Measurements from ENCODE around the gene FGF12. TPM values are rescaled to one million over a fixed set of nuclear protein-coding genes. Genes with fewer than 3 reads are reported as not detected.
"Not testable (repeated sequence)": the region's sequence is repeated elsewhere in the genome, so short reads cannot be mapped to it uniquely, and the experiment has no call there.

FGF12 gene
- total and polyA plus RNA-seq, 7 donors, result 0.25 to 0.87 (median 0.71) TPM

DNA sequence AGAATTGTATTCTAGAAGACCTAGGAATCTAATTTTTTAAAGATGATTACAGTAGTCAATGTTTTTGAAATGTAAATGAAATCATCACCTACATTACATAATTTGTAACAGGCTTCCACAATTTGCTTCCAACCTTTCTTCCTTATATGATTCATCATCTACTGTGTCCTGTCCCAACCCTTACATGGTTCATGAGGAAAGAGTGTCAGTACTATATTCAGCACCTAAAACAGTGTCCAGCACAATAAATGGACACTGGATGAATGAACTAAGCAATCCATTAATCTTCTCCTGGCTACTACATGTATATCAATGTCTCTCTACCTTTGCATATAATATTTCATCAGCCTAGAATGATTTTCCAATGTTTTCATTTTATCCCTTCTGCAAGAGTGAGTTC is 12.2 kb downstream of the FGF12 start:
- no peak overlapping the region for H3K27ac ChIP-seq

GRCh38 chr3:192711126-192711525 is 16.2 kb downstream of the FGF12 start:
- H3K27me3 ChIP-seq (ENCODE audit: insufficient read depth in 3 of 3, low read length in 2 of 3); H3K9me3 ChIP-seq; H3K27ac ChIP-seq; H3K4me1 ChIP-seq; H3K36me3 ChIP-seq (ENCODE audit: insufficient read depth in 1 of 2, low read depth in 1 of 2); ATAC-seq; H3K4me3 ChIP-seq; intact Hi-C loops (cut with DNase I); DNase-seq: not testable (repeated sequence)
- WGBS, 3 donors, result 91 to 93% (median 93%) methylated on average over 12 to 22 of the region's 22 CpGs

More for the DNA sequence above, 12.2 kb downstream of the FGF12 start:
- ATAC-seq, result no peak
- H3K9me3 ChIP-seq, result no peaks in the 10 kb centered on the region
- H3K36me3 ChIP-seq (ENCODE audit: insufficient read depth in 1 of 2, low read depth in 1 of 2), result no peaks in the 10 kb centered on the region
- H3K4me3 ChIP-seq, result no peak overlapping the region
- no peak for DNase-seq
- H3K4me1 ChIP-seq, result no peaks in the 10 kb centered on the region
- TF ChIP-seq, protein P1, sequence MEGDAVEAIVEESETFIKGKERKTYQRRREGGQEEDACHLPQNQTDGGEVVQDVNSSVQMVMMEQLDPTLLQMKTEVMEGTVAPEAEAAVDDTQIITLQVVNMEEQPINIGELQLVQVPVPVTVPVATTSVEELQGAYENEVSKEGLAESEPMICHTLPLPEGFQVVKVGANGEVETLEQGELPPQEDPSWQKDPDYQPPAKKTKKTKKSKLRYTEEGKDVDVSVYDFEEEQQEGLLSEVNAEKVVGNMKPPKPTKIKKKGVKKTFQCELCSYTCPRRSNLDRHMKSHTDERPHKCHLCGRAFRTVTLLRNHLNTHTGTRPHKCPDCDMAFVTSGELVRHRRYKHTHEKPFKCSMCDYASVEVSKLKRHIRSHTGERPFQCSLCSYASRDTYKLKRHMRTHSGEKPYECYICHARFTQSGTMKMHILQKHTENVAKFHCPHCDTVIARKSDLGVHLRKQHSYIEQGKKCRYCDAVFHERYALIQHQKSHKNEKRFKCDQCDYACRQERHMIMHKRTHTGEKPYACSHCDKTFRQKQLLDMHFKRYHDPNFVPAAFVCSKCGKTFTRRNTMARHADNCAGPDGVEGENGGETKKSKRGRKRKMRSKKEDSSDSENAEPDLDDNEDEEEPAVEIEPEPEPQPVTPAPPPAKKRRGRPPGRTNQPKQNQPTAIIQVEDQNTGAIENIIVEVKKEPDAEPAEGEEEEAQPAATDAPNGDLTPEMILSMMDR (IDR thresholded peaks at IDR 0.05), result no peak
- no peaks in the 10 kb centered on the region for H3K27me3 ChIP-seq (ENCODE audit: insufficient read depth in 3 of 3, low read length in 2 of 3)
- intact Hi-C loops (cut with DNase I), result no loop called here

- Histone ChIP-seq H3K27ac (no peak overlapping the region), H3K36me3 (ENCODE audit: insufficient read depth in 1 of 2, low read depth in 1 of 2) (no peaks in the 10 kb centered on the region), H3K9me3 (no peaks in the 10 kb centered on the region), H3K27me3 (ENCODE audit: insufficient read depth in 3 of 3, low read length in 2 of 3) (no peaks in the 10 kb centered on the region), H3K4me1 (no peaks in the 10 kb centered on the region), H3K4me3 (no peak overlapping the region)
- DNase-seq (no peak), ATAC-seq (no peak)
- intact Hi-C loops (cut with DNase I), result no loop called here
- TF ChIP-seq, protein P1 (IDR thresholded peaks at IDR 0.05), result no peak
- 31 to 60% (median 45%) methylated on average over 1 of the region's 1 CpG for WGBS, 3 donors
Observed at GRCh38 chr3:192710366-192710765, 17.0 kb downstream of the FGF12 start.

DNA sequence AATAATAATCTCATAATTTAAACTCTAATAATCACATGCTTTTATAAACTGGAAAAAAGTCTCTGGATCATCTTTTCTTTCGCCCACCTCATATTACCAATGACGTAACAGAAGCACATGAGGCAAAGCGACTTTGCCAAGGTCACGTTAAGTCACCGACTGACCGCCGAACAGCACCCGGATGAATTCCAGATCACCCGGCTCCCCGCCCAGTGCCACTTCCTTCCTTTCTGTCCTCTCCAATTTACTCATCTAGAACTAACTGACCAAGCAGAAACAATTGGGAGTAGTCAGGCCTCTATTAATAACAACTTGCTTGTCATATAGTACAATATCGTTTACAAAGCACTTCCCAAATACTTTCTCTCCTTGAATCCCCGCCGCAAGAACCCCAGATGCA is 21.1 kb downstream of the FGF12 start:
- ATAC-seq (no peak), DNase-seq (no peak)
- no peaks in the 10 kb centered on the region for H3K27me3 ChIP-seq (ENCODE audit: insufficient read depth in 3 of 3, low read length in 2 of 3)
- H3K36me3 ChIP-seq (ENCODE audit: insufficient read depth in 1 of 2, low read depth in 1 of 2), result no peaks in the 10 kb centered on the region
- no peak overlapping the region for H3K4me3 ChIP-seq
- H3K4me1 ChIP-seq, result no peaks in the 10 kb centered on the region
- TF ChIP-seq, protein P1 (IDR thresholded peaks at IDR 0.05), result no peak
- 81 to 93% (median 85%) methylated on average over 13 of the region's 13 CpGs for WGBS, 3 donors
- intact Hi-C loops (cut with DNase I), result no loop called here
- H3K27ac ChIP-seq, result no peak overlapping the region
- no peaks in the 10 kb centered on the region for H3K9me3 ChIP-seq

DNA sequence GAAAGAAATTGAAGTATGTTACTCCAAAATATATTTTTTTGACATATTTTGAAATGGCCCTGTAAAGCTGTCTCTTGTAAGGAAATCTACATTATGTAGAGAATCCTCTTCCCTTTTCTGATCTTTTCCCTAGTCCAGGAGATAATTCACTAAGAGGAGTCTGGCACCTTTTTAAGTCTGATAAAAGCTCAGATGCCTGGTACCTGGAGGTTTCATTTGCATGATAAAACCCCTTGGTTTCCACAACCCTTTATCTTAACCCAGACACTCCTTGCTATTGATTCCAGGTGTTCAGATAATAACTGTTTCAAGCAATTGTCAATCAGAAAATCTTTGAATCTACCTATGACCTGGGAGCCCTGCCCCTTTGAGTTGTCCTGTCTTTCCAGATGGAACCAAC is 26.5 kb downstream of the FGF12 start:
- no peaks in the 10 kb centered on the region for H3K4me1 ChIP-seq

More for the DNA sequence above, 26.5 kb downstream of the FGF12 start:
- H3K27me3 ChIP-seq (ENCODE audit: insufficient read depth in 3 of 3, low read length in 2 of 3), result no peaks in the 10 kb centered on the region
- DNase-seq (no peak), ATAC-seq (no peak)
- TF ChIP-seq, protein P1 (IDR thresholded peaks at IDR 0.05), result no peak
- no peaks in the 10 kb centered on the region for H3K9me3 ChIP-seq
- H3K27ac ChIP-seq, result no peak overlapping the region
- no peak overlapping the region for H3K4me3 ChIP-seq
- intact Hi-C loops (cut with DNase I), result no loop called here
- no peaks in the 10 kb centered on the region for H3K36me3 ChIP-seq (ENCODE audit: insufficient read depth in 1 of 2, low read depth in 1 of 2)

Data from psoas muscle (tissue), 8 donors.